GM18505 (cell line): ENCODE data around the gene PTPRT.

Experiments used
- ATAC-seq: cut with Tn5 transposase; IDR thresholded peaks from one replicate; pipeline ENCODE4 v1.9.1; 2021; ENCODE audit not compliant: unreplicated experiment
- POLR2A ChIP-seq: IDR thresholded peaks from 4 replicates; pipeline ENCODE4 v1.6.1; 2011; ENCODE audit warnings: borderline replicate concordance; ENCODE audit not compliant: insufficient read depth, insufficient read length; ENCODE audit errors: extremely low read depth

Gene PTPRT

GRCh38 chr20:43040427-43040826 is 149.3 kb downstream of the PTPRT start:
- ATAC-seq, result no peak
- no peak for TF ChIP-seq POLR2A

DNA sequence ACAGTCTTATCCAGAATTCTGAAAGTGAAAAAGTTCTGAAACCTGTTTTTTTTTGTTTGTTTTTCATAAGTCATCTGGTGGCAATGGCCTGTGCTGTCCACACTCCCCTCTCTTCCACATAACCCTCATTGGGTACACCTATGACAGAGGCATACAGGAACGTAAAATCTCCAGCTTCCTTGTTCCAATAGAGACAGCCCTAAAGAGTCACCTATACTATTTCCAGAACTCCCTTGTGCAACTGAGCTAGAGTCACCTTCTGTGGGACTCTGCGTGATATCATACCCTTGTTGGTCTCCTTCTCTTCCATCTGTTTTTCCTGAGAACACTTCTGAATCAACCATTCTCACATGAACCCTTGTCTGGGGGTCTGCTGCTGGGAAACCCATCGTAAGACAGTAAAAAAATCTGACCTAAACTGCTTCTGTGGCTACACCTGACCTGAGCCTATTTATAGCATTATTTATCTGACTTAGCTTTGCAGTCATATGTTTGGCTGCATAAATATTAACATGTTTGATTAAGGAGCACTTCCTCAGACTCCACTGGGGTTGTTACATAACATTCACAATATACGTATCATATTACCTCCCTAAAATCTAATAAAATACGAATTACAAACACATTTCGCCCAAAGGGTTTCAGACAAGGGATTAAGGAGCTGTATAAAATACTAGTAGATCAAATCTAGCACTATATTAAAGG is 151.9 kb downstream of the PTPRT start:
- ATAC-seq, result no peak
- no peak for TF ChIP-seq POLR2A

GRCh38 chr20:43034981-43035724 is 154.6 kb downstream of the PTPRT start:
- no peak for ATAC-seq

DNA sequence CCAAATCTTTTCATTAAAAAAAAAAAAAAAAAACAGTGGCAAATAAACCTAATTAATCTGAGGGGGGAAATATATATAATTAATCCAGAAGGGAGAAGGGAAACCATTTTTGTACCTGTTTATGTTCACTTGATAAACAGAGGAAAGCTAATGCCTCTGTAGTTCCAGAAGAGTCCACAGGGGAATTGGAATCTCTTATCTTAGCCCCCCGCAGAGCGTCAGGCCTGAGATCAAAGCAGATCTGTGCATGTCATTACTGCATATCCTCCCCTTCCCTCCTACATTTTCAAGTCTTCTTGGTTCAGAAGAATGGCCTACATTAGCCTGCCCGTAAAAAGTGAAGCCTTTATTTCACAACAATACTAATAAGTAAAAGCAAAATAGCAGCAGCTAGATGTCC is 157.2 kb downstream of the PTPRT start:
- ATAC-seq, result no peak

More at GRCh38 chr20:43034981-43035724, 154.6 kb downstream of the PTPRT start:
- no peak for TF ChIP-seq POLR2A

DNA sequence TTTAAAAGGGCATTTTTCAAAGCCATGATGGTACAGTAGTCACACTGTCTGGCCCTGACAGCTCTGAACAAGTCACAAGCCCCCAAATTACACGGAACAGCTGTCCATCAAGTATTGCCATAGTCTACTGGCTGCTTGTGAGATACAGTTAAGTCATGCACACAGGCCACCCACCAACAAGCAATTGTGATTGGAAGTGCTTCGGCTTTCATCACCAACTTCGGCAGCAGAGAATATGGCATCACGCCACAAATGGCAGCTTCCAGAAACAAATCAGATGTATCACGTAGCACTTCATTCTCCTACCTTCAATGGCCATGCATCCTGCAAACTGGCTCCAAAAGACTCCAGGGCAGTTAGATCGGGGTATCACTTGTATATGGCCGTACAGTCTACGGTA is 160.5 kb downstream of the PTPRT start:
- no peak for TF ChIP-seq POLR2A
- no peak for ATAC-seq

More for the DNA sequence above, 157.2 kb downstream of the PTPRT start:
- no peak for TF ChIP-seq POLR2A

DNA sequence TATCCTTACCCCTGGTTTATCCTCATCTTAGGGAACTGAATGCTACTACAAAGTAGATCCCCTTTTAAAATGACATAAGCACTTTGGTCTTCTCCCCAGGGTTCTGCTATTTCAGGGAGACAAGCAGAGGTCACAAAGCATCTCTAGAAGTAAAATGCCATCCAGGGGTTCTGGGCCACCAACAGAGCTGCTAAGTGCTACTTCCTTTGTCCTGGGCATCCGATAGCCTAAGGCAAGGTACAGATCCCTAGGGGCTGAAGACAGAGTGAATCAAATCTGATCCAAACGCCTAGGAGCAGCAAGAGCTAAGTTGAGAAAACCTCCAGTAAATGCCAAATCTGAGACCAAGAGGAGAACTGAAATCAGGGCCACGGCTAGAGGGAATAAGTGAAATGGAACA is 161.2 kb downstream of the PTPRT start:
- TF ChIP-seq POLR2A, result no peak
- no peak for ATAC-seq

DNA sequence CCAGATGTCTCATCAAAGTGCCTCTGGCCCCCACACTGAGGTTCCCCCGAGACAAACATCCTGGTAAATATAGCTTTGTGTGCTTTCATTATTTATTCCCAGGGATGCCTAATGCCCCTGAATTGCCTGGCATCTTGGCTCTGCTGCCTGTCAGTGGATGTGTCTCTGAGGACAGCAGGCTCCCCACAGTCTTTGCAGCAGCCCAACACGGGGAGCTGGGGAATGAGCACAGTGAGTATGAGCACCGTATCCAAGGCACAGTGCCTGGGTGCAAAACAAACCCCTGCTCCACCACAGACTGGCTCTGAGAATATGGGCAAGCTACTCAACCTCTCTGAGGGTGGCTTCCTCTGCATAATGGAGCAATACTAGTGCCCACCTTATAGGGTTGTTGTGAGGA is 165.9 kb downstream of the PTPRT start:
- ATAC-seq, result no peak
- TF ChIP-seq POLR2A, result no peak

GRCh38 chr20:43022568-43022967 is 167.1 kb downstream of the PTPRT start:
- no peak for ATAC-seq
- no peak for TF ChIP-seq POLR2A

DNA sequence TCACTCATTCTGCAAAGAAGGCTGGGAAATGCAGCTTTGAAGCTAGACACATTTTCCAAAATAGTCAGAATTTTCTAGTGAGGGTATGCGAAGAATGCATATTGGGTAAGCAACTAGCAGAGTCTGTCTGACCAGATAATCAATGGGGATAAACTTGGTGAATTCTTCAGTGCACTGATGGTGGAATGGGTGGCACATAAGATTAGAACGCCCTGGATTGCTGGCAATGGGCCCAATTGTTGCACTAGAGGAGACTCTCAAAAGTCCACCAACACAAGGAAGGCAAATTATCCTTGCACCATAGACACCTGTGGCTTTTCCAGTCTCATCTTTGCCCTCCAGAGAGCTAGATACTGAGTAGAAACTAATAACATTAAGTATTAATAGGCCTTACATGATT is 167.6 kb downstream of the PTPRT start:
- TF ChIP-seq POLR2A, result no peak
- ATAC-seq, result no peak

DNA sequence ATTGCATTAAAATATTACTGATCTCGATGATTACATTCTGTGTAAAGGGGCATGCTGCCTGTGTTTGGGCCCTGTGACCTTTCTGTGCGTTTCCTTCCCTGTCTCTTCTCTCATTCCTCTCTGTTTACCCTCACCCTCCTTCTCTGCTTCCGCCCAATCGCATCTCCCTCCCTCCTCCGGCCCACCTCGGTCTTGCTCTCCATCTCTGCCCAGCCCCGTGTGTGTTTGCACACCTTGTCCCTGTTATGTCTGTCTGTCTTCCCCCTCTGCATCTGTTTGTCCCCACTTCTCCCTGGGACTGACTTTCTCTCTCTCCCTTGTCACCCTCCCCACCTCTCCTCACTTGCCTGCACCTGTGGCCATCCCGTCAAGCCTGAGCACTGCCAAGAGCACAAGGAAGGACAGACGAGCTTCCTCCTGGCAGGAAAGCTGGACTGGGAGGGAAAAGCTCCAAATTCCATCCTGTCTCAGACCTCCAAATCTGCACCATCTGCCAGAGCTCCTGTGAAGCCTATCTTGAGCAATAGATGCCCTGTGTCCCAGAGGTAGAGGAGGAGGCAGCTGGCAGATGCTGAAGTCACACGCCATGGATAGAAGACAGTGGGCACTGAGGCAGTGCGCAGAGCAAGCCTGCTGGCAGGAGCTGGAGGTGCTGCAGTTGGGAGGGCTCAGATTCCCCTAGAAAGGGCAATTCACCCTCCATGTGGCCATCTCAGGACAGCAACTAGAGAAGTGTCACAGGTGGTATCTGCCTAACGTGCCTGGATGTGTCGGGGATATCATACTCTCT is 172.3 kb downstream of the PTPRT start:
- ATAC-seq, result no peak
- TF ChIP-seq POLR2A, result no peak

GRCh38 chr20:43016257-43016656 is 173.4 kb downstream of the PTPRT start:
- ATAC-seq, result no peak
- no peak for TF ChIP-seq POLR2A

DNA sequence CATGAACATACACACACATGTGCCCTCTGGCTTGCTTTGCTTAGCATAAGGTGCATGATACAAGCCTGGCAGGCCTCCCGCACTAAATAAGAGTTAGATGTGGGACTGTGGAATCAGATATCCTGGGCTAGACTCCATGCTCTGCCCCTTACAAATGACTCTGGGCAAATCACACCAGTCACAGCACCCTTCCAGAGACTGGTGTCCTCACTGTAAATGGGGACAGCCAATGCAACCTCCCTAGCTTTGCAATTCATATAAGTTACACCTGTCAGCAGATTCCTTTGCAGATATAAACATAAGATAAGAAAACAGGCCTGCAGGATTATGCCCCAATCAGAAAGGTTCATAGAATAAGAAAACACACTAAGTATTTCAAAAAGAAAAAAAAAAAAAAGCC is 174.1 kb downstream of the PTPRT start:
- ATAC-seq, result no peak
- no peak for TF ChIP-seq POLR2A

DNA sequence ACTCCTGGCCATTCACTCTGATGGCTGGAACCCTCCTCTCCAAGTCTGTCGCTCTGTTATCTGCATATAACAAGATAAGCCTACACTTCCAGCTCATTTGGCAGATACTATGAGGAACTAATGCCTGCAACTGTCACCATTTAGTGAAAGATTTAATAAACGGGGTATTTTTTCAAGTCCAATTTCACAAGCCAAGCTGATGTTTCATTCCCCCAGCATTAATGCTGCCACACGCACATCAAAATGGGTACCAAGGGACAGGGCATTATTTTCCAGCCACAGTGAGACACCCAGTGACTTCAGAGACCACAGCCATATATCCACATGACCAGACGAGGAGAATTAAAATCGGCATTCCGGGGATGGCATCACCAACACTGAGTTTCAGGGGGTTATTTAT is 175.5 kb downstream of the PTPRT start:
- no peak for ATAC-seq
- no peak for TF ChIP-seq POLR2A

GRCh38 chr20:43011491-43011890 is 178.2 kb downstream of the PTPRT start:
- no peak for TF ChIP-seq POLR2A
- no peak for ATAC-seq

DNA sequence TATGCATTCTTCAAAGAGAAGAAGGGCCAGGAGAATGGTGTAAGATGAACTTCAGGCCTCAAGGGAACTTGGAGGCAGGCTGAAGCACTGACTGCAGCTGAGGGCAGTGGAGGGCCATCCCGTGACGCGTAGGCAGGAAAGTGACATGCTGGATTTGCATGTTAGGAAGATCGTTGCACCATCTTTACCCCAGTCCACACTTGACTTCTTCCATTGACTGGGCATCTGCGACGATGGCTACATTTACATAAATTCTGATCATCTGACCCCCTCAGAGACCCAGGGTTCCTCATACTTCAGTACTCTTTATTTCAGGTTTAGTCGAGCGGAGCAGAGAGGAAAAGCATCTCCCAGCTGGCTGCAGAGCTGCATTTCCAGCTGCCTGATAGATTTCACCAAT is 180.2 kb downstream of the PTPRT start:
- ATAC-seq, result no peak
- TF ChIP-seq POLR2A, result no peak

GRCh38 chr20:43007525-43007924 is 182.2 kb downstream of the PTPRT start:
- no peak for TF ChIP-seq POLR2A
- ATAC-seq, result no peak
